K562 (cell line): ENCODE results near the gene EPB41L4A. TPM values are rescaled to one million over a fixed set of nuclear protein-coding genes. Genes with fewer than 3 reads are reported as not detected.

Experiments
- ATAC-seq: fragments of 200-7000 bp; cut with Tn5 transposase; 3 replicates; pipeline ENCODE4 v1.9.1; 2020; ENCODE audit warnings: moderate library complexity
- BruUV-seq: library from RNA; stranded (reverse); fragments of 400-500 nt; replicated peaks from 2 replicates; lab custom pipeline; 2021; lab: Mats Ljungman, UMichigan
- CTCF ChIA-PET: fragments of 300-600 bp; formaldehyde crosslinking; extraction: SDS; loops from one replicate; lab custom pipeline; 2021; ENCODE audit warnings: low intra/inter-chr PET ratio; lab: Yijun Ruan, JAX
- POLR2A ChIA-PET: fragments of 300-600, 350-650 bp; sonication (Branson Sonifier 250); formaldehyde crosslinking; extraction: SDS; loops from one replicate; lab custom pipeline; 2021; ENCODE audit warnings: antibody characterized with exemption, inconsistent platforms; lab: Yijun Ruan, JAX
- DNase-seq, 4 experiments: peaks; one replicate each; pipeline versions ENCODE4 v3.0.0 to v3.0.0-alpha.2; 2011 to 2018; ENCODE audit warnings: low spot score in 3 of 4, mixed read lengths in 3 of 4; ENCODE audit errors: extremely low read depth in 1 of 4
- FAIRE-seq: peaks from 2 replicates; lab custom pipeline; 2011; peaks lifted over from hg19 to GRCh38; lab: Jason Lieb, UNC
- H2AFZ ChIP-seq: 2 replicates; pipeline ENCODE4 v1.6.0; 2011; ENCODE audit warnings: low read depth, low read length, control low read depth, inconsistent platforms
- H3K27ac ChIP-seq: fragments of 200-600 bp; 3 replicates; pipeline ENCODE4 v1.8.0; 2011; ENCODE audit warnings: low read depth, mild to moderate bottlenecking, control low read depth, inconsistent platforms, low read length, moderate library complexity, mixed read lengths; ENCODE audit errors: extremely low read depth
- H3K27me3 ChIP-seq, 2 experiments: fragments of 300-600 bp in 1 of 2; 2 replicates in 1 of 2; 3 replicates in 1 of 2; pipeline versions ENCODE4 v1.6.0 to v1.8.0; 2011; ENCODE audit warnings: inconsistent platforms in 2 of 2, low read length in 2 of 2, mild to moderate bottlenecking in 1 of 2, mixed read lengths in 1 of 2, moderate library complexity in 1 of 2; ENCODE audit not compliant: control insufficient read depth in 2 of 2, insufficient read depth in 2 of 2
- H3K36me3 ChIP-seq: fragments of 300-600 bp; 3 replicates; pipeline ENCODE4 v1.8.0; 2011; ENCODE audit warnings: mild to moderate bottlenecking, low read length, inconsistent platforms; ENCODE audit not compliant: control insufficient read depth, insufficient read depth
- H3K4me1 ChIP-seq, 2 experiments: fragments of 200-600 bp in 1 of 2; replicated peaks in 1 of 2; 2 replicates in 1 of 2; 3 replicates in 1 of 2; pipeline versions ENCODE4 v1.5.1 to v1.8.0; 2011; ENCODE audit warnings: inconsistent platforms in 2 of 2, low read length in 2 of 2, mild to moderate bottlenecking in 1 of 2, mixed read lengths in 1 of 2, moderate library complexity in 1 of 2; ENCODE audit not compliant: control insufficient read depth in 2 of 2, insufficient read depth in 2 of 2
- H3K4me2 ChIP-seq: 2 replicates; pipeline ENCODE4 v1.6.1; 2011; ENCODE audit warnings: low read length, control low read depth, inconsistent platforms, mixed read lengths; ENCODE audit not compliant: insufficient read depth
- H3K4me3 ChIP-seq: fragments of 200-600 bp; sonication (generic), shearing (Covaris generic); 2 replicates; pipeline ENCODE4 v1.5.1; 2016; ENCODE audit warnings: control low read depth, inconsistent platforms
- H3K79me2 ChIP-seq: fragments of 200-600 bp; 3 replicates; pipeline ENCODE4 v1.8.0; 2011; ENCODE audit warnings: low read length, inconsistent platforms; ENCODE audit not compliant: control insufficient read depth, insufficient read depth
- H3K9ac ChIP-seq, 2 experiments: 2 replicates each; pipeline versions ENCODE4 v1.6.0 to v1.6.1; 2011; ENCODE audit warnings: low read depth in 2 of 2, low read length in 2 of 2, control low read depth in 1 of 2, inconsistent platforms in 1 of 2, mild to moderate bottlenecking in 1 of 2, mixed read lengths in 1 of 2; ENCODE audit not compliant: insufficient read depth in 1 of 2
- H3K9me1 ChIP-seq: one replicate; pipeline ENCODE4 v1.6.0; 2011; ENCODE audit warnings: inconsistent platforms, mild to moderate bottlenecking, low read length, moderate library complexity; ENCODE audit not compliant: control insufficient read depth, insufficient read depth
- H3K9me3 ChIP-seq: replicated peaks from 2 replicates; pipeline ENCODE4 v1.5.1; 2011; ENCODE audit warnings: low read depth, low read length, inconsistent platforms; ENCODE audit not compliant: control insufficient read depth, insufficient read depth
- H4K20me1 ChIP-seq: replicated peaks from 2 replicates; pipeline ENCODE4 v1.6.1; 2011; ENCODE audit warnings: low read length, inconsistent platforms, mixed read lengths; ENCODE audit not compliant: control insufficient read depth, insufficient read depth
- RBM14 ChIP-seq: fragments of 200-400 bp; formaldehyde crosslinking; IDR thresholded peaks from 2 replicates; pipeline ENCODE4 v1.6.1; 2018; ENCODE audit warnings: low read depth, mild to moderate bottlenecking, low read length, moderate library complexity, borderline replicate concordance; ENCODE audit not compliant: insufficient read depth
- SIN3A ChIP-seq, 2 experiments: fragments of 150-350 bp in 1 of 2; IDR thresholded peaks; 2 replicates each; pipeline ENCODE4 v1.6.1; 2011 to 2016; ENCODE audit warnings: borderline replicate concordance in 2 of 2, low read depth in 2 of 2, low read length in 2 of 2, mild to moderate bottlenecking in 2 of 2, moderate library complexity in 2 of 2; ENCODE audit not compliant: control insufficient read depth in 1 of 2
- STAT5A ChIP-seq: IDR thresholded peaks from 2 replicates; pipeline ENCODE4 v1.6.1; 2012; ENCODE audit warnings: low read length, inconsistent platforms, borderline replicate concordance
- TOE1 ChIP-seq, 2 experiments: fragments of 450-650 bp in 1 of 2; sonication (generic) in 1 of 2; formaldehyde crosslinking in 1 of 2; IDR thresholded peaks; 2 replicates each; pipeline versions ENCODE4 v1.7.1 to v1.8.0; 2016 to 2022; ENCODE audit warnings: borderline replicate concordance in 2 of 2, mild to moderate bottlenecking in 2 of 2, antibody characterized with exemption in 1 of 2, inconsistent platforms in 1 of 2, low read depth in 1 of 2, missing genetic modification reagents in 1 of 2, moderate library complexity in 1 of 2
- ZNF311 ChIP-seq: fragments of 250-450 bp; sonication (Bioruptor Pico); IDR thresholded peaks from 2 replicates; pipeline ENCODE4 v1.4.0; 2020; ENCODE audit warnings: mild to moderate bottlenecking, moderate library complexity
- WGBS: fragments of 100-300 bp; shearing (Covaris generic); methylation state at CpG from one replicate; pipeline ENCODE4 v1.1.6; 2016; ENCODE audit warnings: low coverage, mixed read lengths; ENCODE audit not compliant: insufficient coverage; ENCODE audit errors: missing lambda C conversion rate; 5-methylcytosine and 5-hydroxymethylcytosine counted together
- in situ Hi-C: fragments of 300-500 bp; cut with MboI; formaldehyde crosslinking; loops from 4 replicates; pipeline ENCODE4 v1.15.0; 2018; ENCODE audit warnings: inconsistent platforms, mixed read lengths
- intact Hi-C: fragments of 100-400 bp; cut with micrococcal nuclease; formaldehyde crosslinking; loops from 2 replicates; pipeline ENCODE4 v1.14.2; 2022
- polyA plus RNA-seq, 8 experiments: library from polyadenylated mRNA; depleted of rRNA in 4 of 8; stranded (reverse) in 5 of 8; unstranded in 3 of 8; fragments of >200 nt; fragmentation: Nextera tagmentation in 2 of 8; fragmentation: Illumina TruSeq in 1 of 8; extraction: Ambion mirVana in 2 of 8; extraction: Trizol in 1 of 8; gene quantifications; 2 replicates each; pipeline versions ENCODE4 v1.2.1 to v1.2.3, GENCODE V29; 2011 to 2014; ENCODE audit warnings: inconsistent platforms in 1 of 8, missing spikeins in 1 of 8
- total RNA-seq, 7 experiments: library from RNA; depleted of rRNA in 6 of 7; stranded (reverse); fragments of >200 nt in 6 of 7; fragmentation: Illumina TruSeq in 2 of 7; extraction: Trizol in 2 of 7; gene quantifications; 2 replicates each; pipeline versions ENCODE4 v1.2.1 to v1.2.3, GENCODE V29; 2011 to 2021; ENCODE audit warnings: low replicate concordance in 1 of 7
- TF ChIP-seq, protein P1 (sequence below): fragments of 450-650 bp; formaldehyde crosslinking; IDR thresholded peaks from 2 replicates; pipeline ENCODE4 v1.4.0; 2020; ENCODE audit warnings: mild to moderate bottlenecking, moderate library complexity

The EPB41L4A gene
- total and polyA plus RNA-seq, 9 of the 15 experiments (the other 6 are each of a cell fraction or from before 2014, with no cell fraction given), result 0.04 to 0.35 (median 0.12) TPM; not detected in 3

DNA sequence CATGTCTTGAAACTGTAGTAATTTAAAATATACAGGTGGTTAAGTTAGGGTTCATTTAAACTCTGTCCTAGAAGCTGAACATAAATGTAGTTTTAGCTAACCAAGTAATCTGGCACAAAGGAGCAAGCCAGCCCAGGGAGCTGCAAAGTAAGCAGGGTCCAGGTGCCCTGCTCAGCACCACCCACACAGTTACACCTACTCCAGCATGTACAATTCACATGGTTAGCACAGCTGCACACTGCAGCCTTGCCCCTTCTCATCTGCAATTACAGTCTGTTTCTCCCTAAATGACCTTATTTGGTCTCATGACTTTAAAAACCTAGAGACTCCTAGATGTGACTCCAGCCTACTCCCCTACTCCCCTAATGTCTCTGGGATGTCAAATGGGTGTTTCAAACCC is 128.4 kb downstream of the EPB41L4A start (continued):
- TF ChIP-seq SIN3A (IDR thresholded peaks at IDR 0.05; ENCODE audit: borderline replicate concordance in 2 of 2, control insufficient read depth in 1 of 2, low read depth in 2 of 2, low read length in 2 of 2), result no peak
- TF ChIP-seq, protein P1, sequence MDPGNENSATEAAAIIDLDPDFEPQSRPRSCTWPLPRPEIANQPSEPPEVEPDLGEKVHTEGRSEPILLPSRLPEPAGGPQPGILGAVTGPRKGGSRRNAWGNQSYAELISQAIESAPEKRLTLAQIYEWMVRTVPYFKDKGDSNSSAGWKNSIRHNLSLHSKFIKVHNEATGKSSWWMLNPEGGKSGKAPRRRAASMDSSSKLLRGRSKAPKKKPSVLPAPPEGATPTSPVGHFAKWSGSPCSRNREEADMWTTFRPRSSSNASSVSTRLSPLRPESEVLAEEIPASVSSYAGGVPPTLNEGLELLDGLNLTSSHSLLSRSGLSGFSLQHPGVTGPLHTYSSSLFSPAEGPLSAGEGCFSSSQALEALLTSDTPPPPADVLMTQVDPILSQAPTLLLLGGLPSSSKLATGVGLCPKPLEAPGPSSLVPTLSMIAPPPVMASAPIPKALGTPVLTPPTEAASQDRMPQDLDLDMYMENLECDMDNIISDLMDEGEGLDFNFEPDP (CRISPR knock-in tag), result no peak

DNA sequence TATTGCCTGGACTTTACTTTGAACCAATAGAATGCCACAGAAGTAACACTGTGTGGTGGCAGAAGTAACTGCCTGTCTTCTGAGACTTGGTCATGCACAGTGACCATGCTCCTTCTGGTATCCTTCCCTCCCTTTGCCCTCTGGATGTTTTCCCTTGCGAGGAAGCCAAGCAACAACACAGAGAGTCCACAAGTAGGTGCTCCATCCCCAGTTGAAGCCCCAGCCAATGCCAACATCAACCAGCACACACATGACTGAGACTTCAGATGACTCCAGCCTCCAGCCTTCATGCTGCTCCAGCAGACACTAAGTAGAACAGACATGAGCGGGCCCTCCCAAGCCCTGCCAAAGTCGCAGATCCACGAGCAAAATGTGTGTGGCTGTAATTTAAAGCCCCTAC is 129.6 kb downstream of the EPB41L4A start:
- Histone ChIP-seq H3K4me1 (no peaks in the 10 kb centered on the region), H2AFZ (no peak overlapping the region), H3K4me3 (no peak overlapping the region), H3K9ac (no peak overlapping the region), H3K27ac (no peak overlapping the region), H3K9me3 (no peaks in the 10 kb centered on the region), H3K9me1 (no peaks in the 10 kb centered on the region), H3K36me3 (no peaks in the 10 kb centered on the region), H4K20me1 (no peaks in the 10 kb centered on the region), H3K79me2 (no peaks in the 10 kb centered on the region), H3K4me2 (no peak overlapping the region), H3K27me3 (no peaks in the 10 kb centered on the region; a peak in 1 of 5 replicates)
- in situ Hi-C loops (no loop called here), intact Hi-C loops (no loop called here)
- no TSS peak for BruUV-seq
- no peak for FAIRE-seq
- 0% methylated on average over 4 of the region's 4 CpGs for WGBS
- DNase-seq, result no peak
- no peak; the same call in 2 of the 3 replicates for ATAC-seq
- TF ChIP-seq TOE1 (IDR thresholded peaks at IDR 0.05; ENCODE audit: borderline replicate concordance) (no peak), TOE1 (CRISPR knock-in tag; IDR thresholded peaks at IDR 0.05; ENCODE audit: borderline replicate concordance, low read depth) (no peak), ZNF311 (CRISPR knock-in tag) (no peak), RBM14 (no peak), STAT5A (no peak)
- ChIA-PET POLR2A (interaction anchor here (0.7 kb wide), 1 partner anchor 11 kb away, joined by 3 read pairs; no protein-coding TSS in a partner anchor), CTCF (no interaction called here)
